SK-N-MC (cell line): ENCODE data around the gene RNPS1.
"Not testable (repeated sequence)": the region's sequence is repeated elsewhere in the genome, so short reads cannot be mapped to it uniquely, and the experiment has no call there.

Source experiments
- DNase-seq: peaks from one replicate; pipeline ENCODE4 v3.0.0-alpha.2; 2011; ENCODE audit warnings: low read depth, low spot score
- H3K27ac ChIP-seq: fragments of 200-600 bp; sonication (generic); 2 replicates; pipeline ENCODE4 v1.5.1; 2016; ENCODE audit warnings: mixed run types
- H3K36me3 ChIP-seq: fragments of 200-600 bp; sonication (generic); 2 replicates; pipeline ENCODE4 v1.6.1; 2017; ENCODE audit warnings: antibody characterized with exemption, low read length, mixed read lengths; ENCODE audit not compliant: insufficient read depth
- H3K4me3 ChIP-seq: fragments of 200-600 bp; sonication (generic); 2 replicates; pipeline ENCODE4 v1.5.1; 2016
- H3K9ac ChIP-seq: fragments of 200-600 bp; sonication (generic); 2 replicates; pipeline ENCODE4 v1.8.0; 2017; ENCODE audit warnings: mixed run types, mixed read lengths; ENCODE audit not compliant: insufficient read length
- H3K9me3 ChIP-seq: fragments of 200-600 bp; sonication (generic); 2 replicates; pipeline ENCODE4 v1.6.1; 2017; ENCODE audit warnings: low read depth, mild to moderate bottlenecking, antibody characterized with exemption, low read length, moderate library complexity, mixed read lengths
- EZH2 ChIP-seq: fragments of 200-600 bp; sonication (generic); IDR thresholded peaks from one replicate; pipeline ENCODE4 v1.6.1; 2017; ENCODE audit warnings: antibody characterized with exemption
- FOXP2 ChIP-seq: optimal IDR thresholded peaks from 2 replicates; pipeline ENCODE3; 2011; ENCODE audit warnings: mild to moderate bottlenecking, moderate library complexity; ENCODE audit not compliant: insufficient read depth; ENCODE audit errors: extremely low read length, control extremely low read depth
- POLR2AphosphoS5 ChIP-seq: IDR thresholded peaks from 2 replicates; pipeline ENCODE4 v1.6.1; 2012; ENCODE audit warnings: mild to moderate bottlenecking, low read depth, low read length, borderline replicate concordance

Gene RNPS1

GRCh38 chr16:2243031-2243528 lies 24.8 kb downstream of the RNPS1 start:
- DNase-seq: no peak
- no peaks in the 10 kb centered on the region for H3K9me3 ChIP-seq
- no peak overlapping the region for H3K9ac ChIP-seq
- peaks cover 42% of the 10 kb centered on the region; the same call in 1 of the 2 replicates for H3K36me3 ChIP-seq
- TF ChIP-seq EZH2: no peak
- no peak for TF ChIP-seq FOXP2
- no peak for TF ChIP-seq POLR2AphosphoS5
- no peak overlapping the region for H3K4me3 ChIP-seq
- H3K27ac ChIP-seq: no peak overlapping the region

GRCh38 chr16:2242598-2242997 lies 25.3 kb downstream of the RNPS1 start:
- DNase-seq: no peak
- Histone ChIP-seq H3K36me3 (peaks cover 42% of the 10 kb centered on the region; the same call in 1 of the 2 replicates), H3K27ac (no peak overlapping the region), H3K9me3 (no peaks in the 10 kb centered on the region), H3K4me3 (no peak overlapping the region), H3K9ac (no peak overlapping the region)
- no peak for TF ChIP-seq FOXP2
- TF ChIP-seq EZH2: no peak
- TF ChIP-seq POLR2AphosphoS5: no peak

GRCh38 chr16:2240331-2240730 lies 27.6 kb downstream of the RNPS1 start:
- H3K4me3 ChIP-seq, H3K9me3 ChIP-seq, H3K27ac ChIP-seq, H3K9ac ChIP-seq, DNase-seq: not testable (repeated sequence)
- H3K36me3 ChIP-seq: peaks cover 26% of the 10 kb centered on the region; the same call in 1 of the 2 replicates

- Histone ChIP-seq H3K9ac (no peak overlapping the region), H3K9me3 (no peaks in the 10 kb centered on the region), H3K27ac (no peak overlapping the region), H3K36me3 (peaks cover 14% of the 10 kb centered on the region; the same call in 1 of the 2 replicates), H3K4me3 (no peak overlapping the region)
- no peak for DNase-seq
- TF ChIP-seq FOXP2 (no peak), POLR2AphosphoS5 (no peak), EZH2 (no peak)
Observed at GRCh38 chr16:2238838-2239675, 28.9 kb downstream of the RNPS1 start.

GRCh38 chr16:2238150-2238837 lies 29.6 kb downstream of the RNPS1 start:
- H3K36me3 ChIP-seq: peaks cover 8% of the 10 kb centered on the region; the same call in 1 of the 2 replicates
- no peak for DNase-seq
- TF ChIP-seq FOXP2 (no peak), EZH2 (no peak), POLR2AphosphoS5 (no peak)
- H3K9ac ChIP-seq: no peak overlapping the region
- H3K27ac ChIP-seq: no peak overlapping the region
- H3K9me3 ChIP-seq: no peaks in the 10 kb centered on the region
- H3K4me3 ChIP-seq: no peak overlapping the region

GRCh38 chr16:2237493-2238149 lies 30.3 kb downstream of the RNPS1 start:
- H3K9ac ChIP-seq: no peak overlapping the region
- no peak for TF ChIP-seq FOXP2
- TF ChIP-seq POLR2AphosphoS5: no peak; the same call in 1 of the 2 replicates
- TF ChIP-seq EZH2: no peak
- H3K36me3 ChIP-seq: peaks cover 2% of the 10 kb centered on the region; the same call in 1 of the 2 replicates
- no peak overlapping the region for H3K27ac ChIP-seq
- no peak for DNase-seq
- no peaks in the 10 kb centered on the region for H3K9me3 ChIP-seq
- peak overlapping the region; percentile 38; the same call in 1 of the 2 replicates for H3K4me3 ChIP-seq

GRCh38 chr16:2237102-2237482 lies 30.8 kb downstream of the RNPS1 start:
- Histone ChIP-seq H3K9ac (no peak overlapping the region), H3K36me3 (no peaks in the 10 kb centered on the region; the same call in 1 of the 2 replicates), H3K4me3 (peak overlapping the region; percentile 38; the same call in 1 of the 2 replicates), H3K9me3 (no peaks in the 10 kb centered on the region), H3K27ac (no peak overlapping the region)
- TF ChIP-seq POLR2AphosphoS5 (no peak), FOXP2 (no peak), EZH2 (no peak)
- DNase-seq: no peak

- Histone ChIP-seq H3K9ac (no peak within 1 kb of the TSS), H3K36me3 (no peaks in the 10 kb centered on the region; the same call in 1 of the 2 replicates), H3K4me3 (peak within 1 kb of the TSS; percentile 38; the same call in 1 of the 2 replicates), H3K9me3 (no peaks in the 10 kb centered on the region), H3K27ac (no peak within 1 kb of the TSS)
- no peak for DNase-seq
- no peak for TF ChIP-seq POLR2AphosphoS5
- no peak for TF ChIP-seq FOXP2
- TF ChIP-seq EZH2: no peak
Observed at GRCh38 chr16:2236337-2237101, 31.4 kb downstream of the RNPS1 start, which contains the start of gene DNASE1L2. Gene DNASE1L2, plus strand, starts transcription at chr16:2236444. Its CDS starts 373 bp downstream, at chr16:2236817.
